ENCODE measurements around the gene ARAP3. TPM values are rescaled to one million over a fixed set of nuclear protein-coding genes. Genes with fewer than 3 reads are reported as not detected.

The ARAP3 gene
- total and polyA plus RNA-seq, 4 donors, result 15.7 to 26.6 (median 19.7) TPM

DNA sequence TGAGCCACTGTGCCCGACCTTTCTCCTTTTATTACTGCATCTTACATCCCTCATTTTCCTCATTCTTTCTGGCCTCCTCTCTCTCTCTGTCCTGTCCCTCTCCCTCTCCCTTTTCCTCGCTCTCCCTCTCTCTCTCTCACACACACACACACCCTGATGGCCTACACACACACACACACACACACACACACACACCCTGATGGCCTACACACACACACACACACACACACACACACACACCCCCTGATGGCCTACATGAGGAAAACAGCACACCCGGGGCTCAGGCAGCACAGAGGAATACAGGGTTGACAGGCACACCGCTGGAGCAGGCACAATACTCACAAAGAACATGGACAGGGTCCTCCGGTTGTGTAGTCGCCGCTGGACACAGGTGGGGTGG, 27.0 kb downstream of the ARAP3 start:
- no peaks in the 10 kb centered on the region for H3K27me3 ChIP-seq (ENCODE audit: control insufficient read depth in 3 of 3, insufficient read depth in 3 of 3, low read length in 2 of 3)
- H3K9me3 ChIP-seq (ENCODE audit: control insufficient read depth in 4 of 4, insufficient read depth in 3 of 4, low read length in 3 of 4), result no peaks in the 10 kb centered on the region
- no peak overlapping the region for H3K9ac ChIP-seq (ENCODE audit: insufficient read depth in 1 of 2, low read length in 2 of 2)
- peaks cover 4 to 32% (median 24%) of the 10 kb centered on the region in 4 donors for H3K36me3 ChIP-seq (ENCODE audit: control insufficient read depth in 4 of 4, insufficient read depth in 4 of 4, low read length in 4 of 4)
- H3K4me3 ChIP-seq, result no peak overlapping the region
- DNase-seq (no peak), ATAC-seq (ENCODE audit: insufficient read depth, low FRiP score) (no peak)
- 88 to 96% methylated on average over 7 of the region's 7 CpGs for WGBS, 2 donors
- no peak overlapping the region for H3K27ac ChIP-seq (ENCODE audit: low read depth in 1 of 2, low read length in 1 of 2)
- TF ChIP-seq, protein P1, sequence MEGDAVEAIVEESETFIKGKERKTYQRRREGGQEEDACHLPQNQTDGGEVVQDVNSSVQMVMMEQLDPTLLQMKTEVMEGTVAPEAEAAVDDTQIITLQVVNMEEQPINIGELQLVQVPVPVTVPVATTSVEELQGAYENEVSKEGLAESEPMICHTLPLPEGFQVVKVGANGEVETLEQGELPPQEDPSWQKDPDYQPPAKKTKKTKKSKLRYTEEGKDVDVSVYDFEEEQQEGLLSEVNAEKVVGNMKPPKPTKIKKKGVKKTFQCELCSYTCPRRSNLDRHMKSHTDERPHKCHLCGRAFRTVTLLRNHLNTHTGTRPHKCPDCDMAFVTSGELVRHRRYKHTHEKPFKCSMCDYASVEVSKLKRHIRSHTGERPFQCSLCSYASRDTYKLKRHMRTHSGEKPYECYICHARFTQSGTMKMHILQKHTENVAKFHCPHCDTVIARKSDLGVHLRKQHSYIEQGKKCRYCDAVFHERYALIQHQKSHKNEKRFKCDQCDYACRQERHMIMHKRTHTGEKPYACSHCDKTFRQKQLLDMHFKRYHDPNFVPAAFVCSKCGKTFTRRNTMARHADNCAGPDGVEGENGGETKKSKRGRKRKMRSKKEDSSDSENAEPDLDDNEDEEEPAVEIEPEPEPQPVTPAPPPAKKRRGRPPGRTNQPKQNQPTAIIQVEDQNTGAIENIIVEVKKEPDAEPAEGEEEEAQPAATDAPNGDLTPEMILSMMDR (IDR thresholded peaks at IDR 0.05; ENCODE audit: control extremely low read depth, extremely low read depth), result no peak
- H3K4me1 ChIP-seq (ENCODE audit: control insufficient read depth in 5 of 5, insufficient read depth in 5 of 5, low read length in 5 of 5), result peaks cover 0 to 13% (median 0%) of the 10 kb centered on the region in 5 donors

DNA sequence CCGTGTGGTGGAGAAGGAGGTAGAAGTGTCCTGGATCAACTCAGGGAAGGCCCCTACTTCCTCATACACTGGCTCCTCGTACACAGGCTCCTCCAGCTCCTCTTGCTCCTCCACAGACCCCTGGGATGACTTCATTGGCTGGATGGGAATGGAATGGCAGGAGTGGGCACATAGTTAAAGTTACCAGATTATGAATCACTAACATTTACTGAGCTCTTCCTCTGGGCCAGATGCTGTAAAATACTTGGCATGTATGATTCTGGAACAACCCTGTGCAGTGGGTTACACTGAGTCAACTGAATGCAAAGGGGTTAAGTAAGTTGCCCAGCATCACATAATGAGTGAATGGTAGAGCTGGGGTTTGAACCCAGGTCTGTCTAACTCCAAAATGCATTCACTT, 27.7 kb downstream of the ARAP3 start:
- no peak overlapping the region for H3K27ac ChIP-seq (ENCODE audit: low read depth in 1 of 2, low read length in 1 of 2)
- ATAC-seq (ENCODE audit: insufficient read depth, low FRiP score) (no peak), DNase-seq (no peak)
- H3K36me3 ChIP-seq (ENCODE audit: control insufficient read depth in 4 of 4, insufficient read depth in 4 of 4, low read length in 4 of 4), result peaks cover 4 to 30% (median 22%) of the 10 kb centered on the region in 4 donors
- peaks cover 0 to 13% (median 0%) of the 10 kb centered on the region in 5 donors for H3K4me1 ChIP-seq (ENCODE audit: control insufficient read depth in 5 of 5, insufficient read depth in 5 of 5, low read length in 5 of 5)
- no peaks in the 10 kb centered on the region for H3K27me3 ChIP-seq (ENCODE audit: control insufficient read depth in 3 of 3, insufficient read depth in 3 of 3, low read length in 2 of 3)
- 67 to 76% methylated on average over 2 of the region's 2 CpGs for WGBS, 2 donors
- no peak overlapping the region for H3K4me3 ChIP-seq
- TF ChIP-seq, protein P1 (IDR thresholded peaks at IDR 0.05; ENCODE audit: control extremely low read depth, extremely low read depth), result no peak
- no peak overlapping the region for H3K9ac ChIP-seq (ENCODE audit: insufficient read depth in 1 of 2, low read length in 2 of 2)
- no peaks in the 10 kb centered on the region for H3K9me3 ChIP-seq (ENCODE audit: control insufficient read depth in 4 of 4, insufficient read depth in 3 of 4, low read length in 3 of 4)

DNA sequence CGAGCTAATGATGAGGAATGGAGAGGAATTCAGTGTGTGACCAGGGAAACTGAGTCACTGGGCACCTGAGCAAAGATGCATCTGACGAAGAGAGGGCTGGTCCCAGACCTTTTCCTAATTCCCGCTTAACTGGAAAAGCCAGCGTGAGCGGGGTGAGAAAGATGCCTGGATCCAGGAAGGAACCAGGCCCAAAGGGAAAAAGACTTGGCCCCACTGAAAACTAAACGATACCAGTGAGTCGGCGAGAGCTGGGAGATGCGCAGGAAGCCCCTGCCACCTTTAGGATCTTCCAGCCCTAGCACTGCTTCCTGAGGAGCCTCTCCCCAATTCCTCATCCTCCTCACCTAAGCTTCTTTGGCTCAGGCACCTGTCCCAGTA, 30.3 kb downstream of the ARAP3 start:
- peak overlapping the region in 1 of 2 donors; percentile 50 for H3K9ac ChIP-seq (ENCODE audit: insufficient read depth in 1 of 2, low read length in 2 of 2)
- DNase-seq, result peak in 1 of 3 donors; percentile 7
- peaks cover 0 to 13% (median 0%) of the 10 kb centered on the region in 5 donors for H3K4me1 ChIP-seq (ENCODE audit: control insufficient read depth in 5 of 5, insufficient read depth in 5 of 5, low read length in 5 of 5)
- no peak overlapping the region for H3K27ac ChIP-seq (ENCODE audit: low read depth in 1 of 2, low read length in 1 of 2)
- TF ChIP-seq, protein P1 (IDR thresholded peaks at IDR 0.05; ENCODE audit: control extremely low read depth, extremely low read depth), result no peak
- no peaks in the 10 kb centered on the region for H3K9me3 ChIP-seq (ENCODE audit: control insufficient read depth in 4 of 4, insufficient read depth in 3 of 4, low read length in 3 of 4)
- H3K36me3 ChIP-seq (ENCODE audit: control insufficient read depth in 4 of 4, insufficient read depth in 4 of 4, low read length in 4 of 4), result peaks cover 4 to 21% (median 8%) of the 10 kb centered on the region in 4 donors
- no peak overlapping the region for H3K4me3 ChIP-seq
- no peak for ATAC-seq (ENCODE audit: insufficient read depth, low FRiP score)
- WGBS, 2 donors, result 47 to 50% methylated on average over 9 of the region's 9 CpGs
- H3K27me3 ChIP-seq (ENCODE audit: control insufficient read depth in 3 of 3, insufficient read depth in 3 of 3, low read length in 2 of 3), result no peaks in the 10 kb centered on the region

Measured in lung (tissue), 12 donors.